ENCODE data around the gene FOXO6. TPM values are rescaled to one million over a fixed set of nuclear protein-coding genes. Genes with fewer than 3 reads are reported as not detected.

Gene FOXO6
- total RNA-seq, 1 donor from 2014 or later: 2.8 TPM

- Mint-ChIP-seq H3K27me3 (peaks cover 15% of the 10 kb centered on the region), H3K4me1 (ENCODE audit: low read depth) (peaks cover 9% of the 10 kb centered on the region), H3K4me3 (ENCODE audit: low read depth) (no peak overlapping the region), H3K36me3 (ENCODE audit: insufficient read depth) (no peaks in the 10 kb centered on the region), H3K9me3 (ENCODE audit: low read depth) (peaks cover 3% of the 10 kb centered on the region), H3K27ac (no peak overlapping the region)
- TF ChIP-seq CTCF (IDR thresholded peaks at IDR 0.05; ENCODE audit: unreplicated experiment): no peak
- DNase-seq (ENCODE audit: low spot score, unreplicated experiment): no peak
These were observed 17.2 kb upstream of the FOXO6 start for GRCh38 chr1:41343790-41344699.

GRCh38 chr1:41344708-41345159 lies 16.5 kb upstream of the FOXO6 start:
- Mint-ChIP-seq H3K27ac (no peak overlapping the region), H3K4me1 (ENCODE audit: low read depth) (peaks cover 9% of the 10 kb centered on the region), H3K9me3 (ENCODE audit: low read depth) (peaks cover 3% of the 10 kb centered on the region), H3K36me3 (ENCODE audit: insufficient read depth) (no peaks in the 10 kb centered on the region), H3K4me3 (ENCODE audit: low read depth) (no peak overlapping the region), H3K27me3 (peaks cover 15% of the 10 kb centered on the region)
- no peak for DNase-seq (ENCODE audit: low spot score, unreplicated experiment)
- no peak for TF ChIP-seq CTCF (IDR thresholded peaks at IDR 0.05; ENCODE audit: unreplicated experiment)

- no peak for TF ChIP-seq CTCF (IDR thresholded peaks at IDR 0.05; ENCODE audit: unreplicated experiment)
- Mint-ChIP-seq H3K27ac (no peak overlapping the region), H3K4me1 (ENCODE audit: low read depth) (peaks cover 9% of the 10 kb centered on the region), H3K4me3 (ENCODE audit: low read depth) (no peak overlapping the region), H3K36me3 (ENCODE audit: insufficient read depth) (no peaks in the 10 kb centered on the region), H3K9me3 (ENCODE audit: low read depth) (no peaks in the 10 kb centered on the region), H3K27me3 (peaks cover 15% of the 10 kb centered on the region)
- DNase-seq (ENCODE audit: low spot score, unreplicated experiment): no peak
These were observed 15.7 kb upstream of the FOXO6 start for GRCh38 chr1:41345434-41346075.

- H3K27ac Mint-ChIP-seq: no peak overlapping the region
- peaks cover 15% of the 10 kb centered on the region for H3K27me3 Mint-ChIP-seq
- H3K36me3 Mint-ChIP-seq (ENCODE audit: insufficient read depth): no peaks in the 10 kb centered on the region
- H3K9me3 Mint-ChIP-seq (ENCODE audit: low read depth): no peaks in the 10 kb centered on the region
- peaks cover 8% of the 10 kb centered on the region for H3K4me1 Mint-ChIP-seq (ENCODE audit: low read depth)
- H3K4me3 Mint-ChIP-seq (ENCODE audit: low read depth): no peak overlapping the region
- no peak for TF ChIP-seq CTCF (IDR thresholded peaks at IDR 0.05; ENCODE audit: unreplicated experiment)
- DNase-seq (ENCODE audit: low spot score, unreplicated experiment): no peak
These were observed 14.0 kb upstream of the FOXO6 start for GRCh38 chr1:41347276-41347675.

- peaks cover 15% of the 10 kb centered on the region for H3K27me3 Mint-ChIP-seq
- H3K4me3 Mint-ChIP-seq (ENCODE audit: low read depth): no peak overlapping the region
- peaks cover 7% of the 10 kb centered on the region for H3K4me1 Mint-ChIP-seq (ENCODE audit: low read depth)
- no peaks in the 10 kb centered on the region for H3K36me3 Mint-ChIP-seq (ENCODE audit: insufficient read depth)
- H3K27ac Mint-ChIP-seq: no peak overlapping the region
- DNase-seq (ENCODE audit: low spot score, unreplicated experiment): no peak
- TF ChIP-seq CTCF (IDR thresholded peaks at IDR 0.05; ENCODE audit: unreplicated experiment): no peak
- no peaks in the 10 kb centered on the region for H3K9me3 Mint-ChIP-seq (ENCODE audit: low read depth)
These were observed 12.8 kb upstream of the FOXO6 start for GRCh38 chr1:41348394-41348793.

Data from progenitor cell of endocrine pancreas (in vitro differentiated cells).